BLaER1 treated with 17β-estradiol and CSF1 and Interleukin-3, amounts not matched to agents 10 nM and 100 nM (cell line): Measurements from ENCODE around the gene CCDC51.

ENCODE experiments used
- H3K27ac ChIP-seq, 11 experiments: shearing (Covaris generic); formaldehyde crosslinking; 2 replicates each; pipeline ENCODE4 v1.8.1; 2022
- H3K27me3 ChIP-seq, 11 experiments: shearing (Covaris generic); formaldehyde crosslinking; 2 replicates each; pipeline ENCODE4 v1.8.1; 2022
- H3K36me3 ChIP-seq, 11 experiments: shearing (Covaris generic); formaldehyde crosslinking; 2 replicates each; pipeline ENCODE4 v1.8.1; 2022
- H3K4me1 ChIP-seq, 10 experiments: shearing (Covaris generic); formaldehyde crosslinking; 2 replicates each; pipeline ENCODE4 v1.8.1; 2022
- H3K4me2 ChIP-seq, 11 experiments: shearing (Covaris generic); formaldehyde crosslinking; 2 replicates each; pipeline ENCODE4 v1.8.1; 2022
- H3K4me3 ChIP-seq, 10 experiments: shearing (Covaris generic); formaldehyde crosslinking; 2 replicates each; pipeline ENCODE4 v1.8.1; 2022
- H3K9ac ChIP-seq, 11 experiments: shearing (Covaris generic); formaldehyde crosslinking; 2 replicates each; pipeline ENCODE4 v1.8.1; 2022
- H3K9me3 ChIP-seq, 11 experiments: shearing (Covaris generic); formaldehyde crosslinking; replicated peaks in 1 of 11; 2 replicates each; pipeline ENCODE4 v1.8.1; 2022
- H4K20me1 ChIP-seq, 11 experiments: shearing (Covaris generic); formaldehyde crosslinking; 2 replicates each; pipeline ENCODE4 v1.8.1; 2022
- Cebpa-rat ChIP-seq, 11 experiments: shearing (Covaris generic); IDR thresholded peaks; 2 replicates each; pipeline ENCODE4 v1.8.1; 2022

CCDC51 gene

DNA sequence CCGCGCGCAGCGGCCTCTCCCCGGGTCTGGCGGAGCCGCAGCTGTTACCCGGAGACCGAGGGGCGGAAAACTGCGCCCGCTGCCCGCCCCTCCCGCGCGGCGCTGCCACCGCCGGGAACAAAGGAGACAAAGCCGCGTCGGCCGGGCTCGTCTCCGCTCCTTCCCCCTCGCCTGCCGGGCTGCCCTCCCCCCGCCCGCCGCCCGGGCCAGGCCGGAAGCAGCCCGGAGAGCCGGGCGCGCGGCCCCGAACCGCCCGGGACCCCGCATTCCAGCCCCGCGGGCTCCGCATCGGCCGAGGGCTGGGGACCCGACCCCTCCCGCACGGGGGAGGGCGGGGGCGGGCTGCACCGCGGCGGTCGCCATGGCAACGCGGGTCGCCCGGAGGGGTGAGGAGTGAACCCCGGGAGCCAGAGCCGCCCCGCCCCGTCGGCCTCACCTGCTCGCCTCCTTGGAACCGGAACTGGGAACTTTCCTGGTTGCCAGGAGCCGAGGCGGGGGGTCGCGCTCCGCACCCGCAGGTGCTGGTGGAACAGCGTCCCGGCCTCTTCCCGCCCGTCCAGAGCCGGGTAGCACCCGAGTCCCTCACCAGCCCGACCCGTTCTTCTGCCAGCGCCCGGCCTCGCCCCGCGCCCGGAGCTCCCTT lies 10.5 kb downstream of the CCDC51 start:
- H3K36me3 ChIP-seq, result peaks cover 24 to 40% (median 29%) of the 10 kb centered on the region in 11 experiments
- peak overlapping the region; percentile 87 to 100 (median 98) for H3K4me2 ChIP-seq
- peak overlapping the region; percentile 89 to 100 (median 97) for H3K9ac ChIP-seq
- no peaks in the 10 kb centered on the region for H3K9me3 ChIP-seq
- TF ChIP-seq Cebpa-rat (IDR thresholded peaks at IDR 0.05), result no peak
- peaks cover 0 to 46% (median 29%) of the 10 kb centered on the region in 11 experiments; a peak in 18 of 22 replicates for H4K20me1 ChIP-seq
- H3K27ac ChIP-seq, result peak overlapping the region; percentile 67 to 99 (median 96)
- peak overlapping the region; percentile 88 to 97 (median 92) for H3K4me3 ChIP-seq
- H3K27me3 ChIP-seq, result no peaks in the 10 kb centered on the region
- H3K4me1 ChIP-seq, result peaks cover 36 to 62% (median 54%) of the 10 kb centered on the region in 10 experiments

DNA sequence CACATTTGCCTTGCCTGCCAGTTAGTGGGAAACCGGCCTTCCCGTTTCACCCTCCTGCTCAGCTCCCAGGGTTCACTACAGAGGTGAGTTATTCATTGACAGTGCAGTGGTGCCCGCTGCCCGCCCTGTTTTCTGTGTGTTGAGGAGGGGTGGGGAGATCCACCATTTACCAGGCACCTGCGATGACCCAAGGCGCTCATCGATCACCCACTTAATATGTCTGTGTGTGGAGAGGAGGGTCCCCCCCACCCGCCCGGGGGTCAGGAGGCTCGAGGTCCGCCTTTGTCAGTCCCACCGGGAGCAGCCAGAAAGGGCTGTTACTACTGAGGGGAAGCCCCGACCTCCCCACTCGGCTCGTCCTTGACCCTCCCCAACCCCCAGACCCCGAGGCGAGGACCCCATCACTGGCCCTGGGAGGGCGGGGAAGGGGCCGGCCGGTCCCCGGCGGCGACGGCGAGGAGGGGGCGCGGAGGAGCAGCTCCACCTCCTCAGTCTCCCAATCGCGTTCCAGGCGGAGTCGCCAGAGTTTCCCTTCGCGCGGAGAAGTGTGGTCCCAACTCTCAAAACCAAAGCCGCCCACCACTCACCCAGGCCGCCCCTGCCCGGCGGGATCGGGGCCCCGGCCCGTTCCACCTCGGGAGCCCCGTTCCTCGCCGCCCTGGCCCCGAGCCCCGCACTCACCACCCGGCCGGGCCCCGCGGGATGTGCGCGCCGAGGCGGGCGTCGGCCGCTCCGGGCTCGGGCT lies 11.2 kb downstream of the CCDC51 start:
- peaks cover 39 to 66% (median 59%) of the 10 kb centered on the region in 10 experiments for H3K4me1 ChIP-seq
- TF ChIP-seq Cebpa-rat (IDR thresholded peaks at IDR 0.05), result no peak
- H3K4me2 ChIP-seq, result peak overlapping the region; percentile 87 to 100 (median 98)
- H3K36me3 ChIP-seq, result peaks cover 20 to 40% (median 29%) of the 10 kb centered on the region in 11 experiments
- peak overlapping the region; percentile 88 to 97 (median 92) for H3K4me3 ChIP-seq
- H4K20me1 ChIP-seq, result peaks cover 0 to 53% (median 35%) of the 10 kb centered on the region in 11 experiments; a peak in 18 of 22 replicates
- H3K9me3 ChIP-seq, result no peaks in the 10 kb centered on the region
- no peaks in the 10 kb centered on the region for H3K27me3 ChIP-seq
- peak overlapping the region; percentile 67 to 99 (median 96) for H3K27ac ChIP-seq
- H3K9ac ChIP-seq, result peak overlapping the region; percentile 89 to 100 (median 97)

- no peak for TF ChIP-seq Cebpa-rat (IDR thresholded peaks at IDR 0.05)
- Histone ChIP-seq H3K4me3 (peak overlapping the region; percentile 88 to 97 (median 92)), H3K9me3 (no peaks in the 10 kb centered on the region), H3K4me1 (peaks cover 45 to 72% (median 65%) of the 10 kb centered on the region in 10 experiments), H3K27me3 (no peaks in the 10 kb centered on the region), H3K4me2 (peak overlapping the region; percentile 87 to 100 (median 98)), H3K36me3 (peaks cover 14 to 39% (median 29%) of the 10 kb centered on the region in 11 experiments), H4K20me1 (peaks cover 0 to 56% (median 42%) of the 10 kb centered on the region in 11 experiments; a peak in 18 of 22 replicates), H3K27ac (peak overlapping the region in 9 of 11 experiments; percentile 52 to 99 (median 97); a peak in 18 of 22 replicates), H3K9ac (peak overlapping the region; percentile 89 to 100 (median 97))
These were observed 11.8 kb downstream of the CCDC51 start for GRCh38 chr3:48428088-48428571.

DNA sequence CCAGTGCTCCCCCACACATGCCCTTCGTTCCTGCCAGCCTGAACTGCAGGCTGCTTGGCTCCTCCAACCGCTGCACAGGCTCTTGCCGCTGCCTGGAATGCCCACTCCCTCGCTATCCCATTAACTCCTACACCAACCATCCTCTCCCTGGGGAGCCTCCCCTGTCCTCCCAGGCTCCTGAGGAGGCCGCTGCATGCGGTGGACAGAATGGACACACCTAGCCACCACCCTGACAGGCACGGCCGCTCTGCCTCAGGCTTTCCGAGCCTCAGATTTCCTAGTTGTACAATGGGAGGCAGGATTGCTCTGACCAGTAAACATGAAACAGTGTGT lies 12.3 kb downstream of the CCDC51 start:
- Histone ChIP-seq H3K4me1 (peaks cover 50 to 77% (median 70%) of the 10 kb centered on the region in 10 experiments), H3K4me3 (peak overlapping the region in 9 of 10 experiments; percentile 88 to 97 (median 92); a peak in 18 of 20 replicates), H3K27ac (peak overlapping the region in 9 of 11 experiments; percentile 52 to 99 (median 97); a peak in 18 of 22 replicates), H4K20me1 (peaks cover 0 to 58% (median 47%) of the 10 kb centered on the region in 11 experiments; a peak in 18 of 22 replicates), H3K9me3 (no peaks in the 10 kb centered on the region), H3K4me2 (peak overlapping the region; percentile 87 to 100 (median 98)), H3K36me3 (peaks cover 8 to 35% (median 29%) of the 10 kb centered on the region in 11 experiments), H3K9ac (peak overlapping the region; percentile 89 to 100 (median 97); a peak in 21 of 22 replicates), H3K27me3 (no peaks in the 10 kb centered on the region)
- no peak for TF ChIP-seq Cebpa-rat (IDR thresholded peaks at IDR 0.05)

DNA sequence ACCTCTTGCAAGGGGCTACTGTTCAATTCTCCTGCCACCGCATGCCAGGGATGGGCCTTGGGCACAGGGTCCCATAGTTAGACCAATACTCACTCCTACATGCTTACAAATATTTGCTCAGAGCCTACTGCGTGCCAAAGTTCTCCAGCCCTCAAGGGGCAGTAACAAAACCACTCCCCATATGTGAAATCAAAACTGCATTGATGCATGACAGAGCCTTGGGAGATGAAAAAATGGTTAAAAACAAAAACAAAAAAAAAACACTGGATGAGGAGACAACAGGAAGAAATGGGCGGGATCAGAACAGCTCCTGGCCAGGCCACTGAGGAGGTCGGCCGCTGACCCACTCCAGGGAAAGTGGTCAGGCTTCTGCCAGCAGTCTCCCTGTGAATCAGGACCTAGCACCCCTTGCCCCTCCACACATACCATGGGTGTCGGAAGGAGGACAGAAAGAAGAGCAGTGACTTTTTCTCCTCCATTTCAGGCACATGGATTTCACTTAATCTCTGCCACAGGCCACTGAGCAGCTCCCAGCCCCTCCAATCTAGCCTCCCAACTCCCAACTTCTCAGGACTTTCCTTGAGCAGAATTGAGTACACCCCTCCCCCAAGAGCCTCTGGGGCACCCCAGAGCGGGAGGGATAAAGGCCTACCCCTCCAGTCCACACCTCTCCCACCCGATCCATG lies 12.8 kb downstream of the CCDC51 start:
- Histone ChIP-seq H4K20me1 (peaks cover 0 to 63% (median 52%) of the 10 kb centered on the region in 11 experiments; a peak in 18 of 22 replicates), H3K27me3 (no peaks in the 10 kb centered on the region), H3K4me2 (peak overlapping the region; percentile 87 to 100 (median 98)), H3K9me3 (no peaks in the 10 kb centered on the region), H3K4me1 (peaks cover 53 to 82% (median 75%) of the 10 kb centered on the region in 10 experiments), H3K4me3 (peak overlapping the region in 9 of 10 experiments; percentile 88 to 97 (median 92); a peak in 17 of 20 replicates), H3K27ac (peak overlapping the region in 9 of 11 experiments; percentile 52 to 99 (median 97); a peak in 18 of 22 replicates), H3K9ac (peak overlapping the region; percentile 1 to 100 (median 97); a peak in 21 of 22 replicates), H3K36me3 (peaks cover 3 to 34% (median 25%) of the 10 kb centered on the region in 11 experiments; a peak in 21 of 22 replicates)
- no peak for TF ChIP-seq Cebpa-rat (IDR thresholded peaks at IDR 0.05)

- no peak for TF ChIP-seq Cebpa-rat (IDR thresholded peaks at IDR 0.05)
- Histone ChIP-seq H3K36me3 (peaks cover 0 to 40% (median 28%) of the 10 kb centered on the region in 11 experiments; a peak in 18 of 22 replicates), H3K27ac (peak overlapping the region in 9 of 11 experiments; percentile 52 to 99 (median 97); a peak in 18 of 22 replicates), H3K9me3 (no peaks in the 10 kb centered on the region), H3K27me3 (no peaks in the 10 kb centered on the region), H4K20me1 (peaks cover 0 to 70% (median 58%) of the 10 kb centered on the region in 11 experiments; a peak in 18 of 22 replicates), H3K4me2 (peak overlapping the region; percentile 87 to 100 (median 98)), H3K9ac (peak overlapping the region; percentile 21 to 100 (median 97); a peak in 20 of 22 replicates), H3K4me3 (peak overlapping the region in 8 of 10 experiments; percentile 88 to 97 (median 93); a peak in 16 of 20 replicates), H3K4me1 (peaks cover 53 to 85% (median 78%) of the 10 kb centered on the region in 10 experiments)
These were observed 13.5 kb downstream of the CCDC51 start for GRCh38 chr3:48426401-48426909.

- Histone ChIP-seq H3K4me2 (peak overlapping the region; percentile 35 to 100 (median 97); a peak in 21 of 22 replicates), H3K4me1 (peaks cover 53 to 75% (median 74%) of the 10 kb centered on the region in 10 experiments), H3K27ac (peak overlapping the region in 9 of 11 experiments; percentile 52 to 99 (median 97); a peak in 15 of 22 replicates), H3K36me3 (peaks cover 0 to 51% (median 37%) of the 10 kb centered on the region in 11 experiments; a peak in 19 of 22 replicates), H3K9me3 (no peaks in the 10 kb centered on the region), H3K4me3 (0 out of 20 replicates have a peak overlapping the region, but pooled peaks of 1 of the 10 experiments have one; percentile 89), H3K9ac (peak overlapping the region in 10 of 11 experiments; percentile 21 to 100 (median 98); a peak in 17 of 22 replicates), H4K20me1 (peaks cover 0 to 81% (median 69%) of the 10 kb centered on the region in 11 experiments; a peak in 18 of 22 replicates), H3K27me3 (no peaks in the 10 kb centered on the region)
- no peak for TF ChIP-seq Cebpa-rat (IDR thresholded peaks at IDR 0.05)
These were observed 14.6 kb downstream of the CCDC51 start for GRCh38 chr3:48425281-48425812.
